DOHH2 (cell line): Measurements from ENCODE around the gene PCDHB14.
"Not testable (repeated sequence)": the region's sequence is repeated elsewhere in the genome, so short reads cannot be mapped to it uniquely, and the experiment has no call there.

Experiments
- H3F3A ChIP-seq: fragments of 200-600 bp; sonication (generic), shearing (Covaris generic); 2 replicates; pipeline ENCODE4 v1.6.0; 2016; ENCODE audit warnings: antibody characterized with exemption, mild to moderate bottlenecking; ENCODE audit not compliant: control insufficient read depth, insufficient read depth
- H3K27ac ChIP-seq: fragments of 200-600 bp; sonication (generic); 2 replicates; pipeline ENCODE4 v1.5.1; 2014; ENCODE audit warnings: low read depth, mild to moderate bottlenecking, low read length, moderate library complexity
- H3K27me3 ChIP-seq: fragments of 200-600 bp; sonication (generic); 2 replicates; pipeline ENCODE4 v1.6.1; 2014; ENCODE audit warnings: mild to moderate bottlenecking, low read length, mixed read lengths; ENCODE audit not compliant: control insufficient read depth
- H3K36me3 ChIP-seq: fragments of 200-600 bp; sonication (generic); 2 replicates; pipeline ENCODE4 v1.6.1; 2014; ENCODE audit warnings: mild to moderate bottlenecking, low read length, moderate library complexity, mixed read lengths; ENCODE audit not compliant: control insufficient read depth
- H3K4me1 ChIP-seq: fragments of 200-600 bp; sonication (generic); 2 replicates; pipeline ENCODE4 v1.6.1; 2014; ENCODE audit warnings: mild to moderate bottlenecking, low read length, mixed read lengths; ENCODE audit not compliant: control insufficient read depth
- H3K4me2 ChIP-seq: fragments of 200-600 bp; sonication (generic); 2 replicates; pipeline ENCODE4 v1.6.0; 2014; ENCODE audit warnings: mild to moderate bottlenecking, low read length, moderate library complexity
- H3K4me3 ChIP-seq: fragments of 200-600 bp; sonication (generic); 2 replicates; pipeline ENCODE4 v1.5.1; 2014; ENCODE audit warnings: mild to moderate bottlenecking, low read length, mixed read lengths
- H3K79me2 ChIP-seq: fragments of 200-600 bp; sonication (generic); 2 replicates; pipeline ENCODE4 v1.6.1; 2014; ENCODE audit warnings: mild to moderate bottlenecking, low read length, mixed read lengths; ENCODE audit not compliant: control insufficient read depth
- H3K9me2 ChIP-seq: fragments of 200-600 bp; sonication (generic); replicated peaks from 2 replicates; pipeline ENCODE4 v1.6.1; 2014; ENCODE audit warnings: mild to moderate bottlenecking, low read length, mixed read lengths; ENCODE audit not compliant: control insufficient read depth
- H3K9me3 ChIP-seq: fragments of 200-600 bp; sonication (generic); 2 replicates; pipeline ENCODE4 v1.6.1; 2014; ENCODE audit warnings: antibody characterized with exemption, low read length, mixed read lengths; ENCODE audit not compliant: control insufficient read depth, insufficient read depth
- H4K20me1 ChIP-seq: fragments of 200-600 bp; sonication (generic); 2 replicates; pipeline ENCODE4 v1.6.0; 2014; ENCODE audit warnings: low read depth, mild to moderate bottlenecking, antibody characterized with exemption, low read length, moderate library complexity; ENCODE audit not compliant: control insufficient read depth, insufficient read depth
- CTCF ChIP-seq: fragments of 200-600 bp; sonication (generic); IDR thresholded peaks from one replicate; pipeline ENCODE4 v1.5.1; 2014; ENCODE audit warnings: antibody characterized with exemption, mild to moderate bottlenecking, low read depth, low read length; ENCODE audit not compliant: poor library complexity, severe bottlenecking
- EZH2phosphoT487 ChIP-seq: fragments of 200-600 bp; sonication (generic); IDR thresholded peaks from 2 replicates; pipeline ENCODE4 v1.6.1; 2017; ENCODE audit warnings: borderline replicate concordance, mild to moderate bottlenecking, antibody characterized with exemption, low read length, moderate library complexity, mixed read lengths

Gene PCDHB14

GRCh38 chr5:141245250-141245717, 22.1 kb downstream of the PCDHB14 start, which contains the start of gene PCDHB15:
PCDHB15 (plus strand) TSS chr5:141245395; CDS start chr5:141245579, 184 bp downstream.
- H4K20me1 ChIP-seq: no peaks in the 10 kb centered on the region
- H3K9me3 ChIP-seq: peaks cover 15% of the 10 kb centered on the region; the same call in 1 of the 2 replicates
- H3K4me2 ChIP-seq: no peak within 1 kb of the TSS
- no peak within 1 kb of the TSS for H3K27ac ChIP-seq
- H3K79me2 ChIP-seq: no peaks in the 10 kb centered on the region
- TF ChIP-seq EZH2phosphoT487 (no peak), CTCF (peak; percentile 47)
- H3K27me3 ChIP-seq: no peaks in the 10 kb centered on the region
- no peaks in the 10 kb centered on the region for H3K9me2 ChIP-seq
- H3K36me3 ChIP-seq: no peaks in the 10 kb centered on the region
- no peak within 1 kb of the TSS for H3K4me3 ChIP-seq
- no peaks in the 10 kb centered on the region for H3K4me1 ChIP-seq
- no peaks in the 10 kb centered on the region for H3F3A ChIP-seq

DNA sequence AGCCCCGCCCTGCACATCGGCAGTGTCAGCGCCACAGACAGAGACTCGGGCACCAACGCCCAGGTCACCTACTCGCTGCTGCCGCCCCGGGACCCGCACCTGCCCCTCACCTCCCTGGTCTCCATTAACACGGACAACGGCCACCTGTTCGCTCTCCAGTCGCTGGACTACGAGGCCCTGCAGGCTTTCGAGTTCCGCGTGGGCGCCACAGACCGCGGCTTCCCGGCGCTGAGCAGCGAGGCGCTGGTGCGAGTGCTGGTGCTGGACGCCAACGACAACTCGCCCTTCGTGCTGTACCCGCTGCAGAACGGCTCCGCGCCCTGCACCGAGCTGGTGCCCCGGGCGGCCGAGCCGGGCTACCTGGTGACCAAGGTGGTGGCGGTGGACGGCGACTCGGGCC, 23.8 kb downstream of the PCDHB14 start:
- not testable (repeated sequence) for H3K79me2 ChIP-seq
- H3K9me3 ChIP-seq: peaks cover 10% of the 10 kb centered on the region; the same call in 1 of the 2 replicates

DNA sequence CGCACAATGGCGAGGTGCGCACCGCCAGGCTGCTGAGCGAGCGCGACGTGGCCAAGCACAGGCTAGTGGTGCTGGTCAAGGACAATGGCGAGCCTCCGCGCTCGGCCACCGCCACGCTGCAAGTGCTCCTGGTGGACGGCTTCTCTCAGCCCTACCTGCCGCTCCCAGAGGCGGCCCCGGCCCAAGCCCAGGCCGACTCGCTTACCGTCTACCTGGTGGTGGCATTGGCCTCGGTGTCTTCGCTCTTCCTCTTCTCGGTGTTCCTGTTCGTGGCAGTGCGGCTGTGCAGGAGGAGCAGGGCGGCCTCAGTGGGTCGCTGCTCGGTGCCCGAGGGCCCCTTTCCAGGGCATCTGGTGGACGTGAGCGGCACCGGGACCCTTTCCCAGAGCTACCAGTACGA, 24.3 kb downstream of the PCDHB14 start:
- not testable (repeated sequence) for H3K27me3 ChIP-seq, H3K9me2 ChIP-seq, H3K9me3 ChIP-seq, H3K4me1 ChIP-seq, H3K27ac ChIP-seq, H3K4me2 ChIP-seq, H3K79me2 ChIP-seq, H3K36me3 ChIP-seq, H4K20me1 ChIP-seq, H3K4me3 ChIP-seq, H3F3A ChIP-seq

More for the DNA sequence above, 23.8 kb downstream of the PCDHB14 start:
- not testable (repeated sequence) for H3K4me3 ChIP-seq, H3K27ac ChIP-seq, H3F3A ChIP-seq, H3K4me1 ChIP-seq, H3K27me3 ChIP-seq, H4K20me1 ChIP-seq, H3K4me2 ChIP-seq, H3K9me2 ChIP-seq, H3K36me3 ChIP-seq

- peaks cover 12% of the 10 kb centered on the region for H3K9me3 ChIP-seq
- no peaks in the 10 kb centered on the region for H3K79me2 ChIP-seq
- no peaks in the 10 kb centered on the region for H3F3A ChIP-seq
- H3K27me3 ChIP-seq: no peaks in the 10 kb centered on the region
- H3K36me3 ChIP-seq: no peaks in the 10 kb centered on the region
- H3K9me2 ChIP-seq: no peaks in the 10 kb centered on the region
- no peaks in the 10 kb centered on the region for H3K4me1 ChIP-seq
- H3K27ac ChIP-seq: no peak overlapping the region
- no peak overlapping the region for H3K4me3 ChIP-seq
- H4K20me1 ChIP-seq: no peaks in the 10 kb centered on the region
- H3K4me2 ChIP-seq: no peak overlapping the region
- TF ChIP-seq EZH2phosphoT487: no peak
- TF ChIP-seq CTCF: no peak
Measured at GRCh38 chr5:141250576-141250975, 27.4 kb downstream of the PCDHB14 start.
